RKO (cell line): ENCODE results near the gene PRKAR1A.
"Not testable (repeated sequence)": the region's sequence is repeated elsewhere in the genome, so short reads cannot be mapped to it uniquely, and the experiment has no call there.

Source experiments
- DNase-seq: peaks from one replicate; pipeline ENCODE4 v3.0.0-alpha.2; 2016; ENCODE audit warnings: low spot score

PRKAR1A gene

DNA sequence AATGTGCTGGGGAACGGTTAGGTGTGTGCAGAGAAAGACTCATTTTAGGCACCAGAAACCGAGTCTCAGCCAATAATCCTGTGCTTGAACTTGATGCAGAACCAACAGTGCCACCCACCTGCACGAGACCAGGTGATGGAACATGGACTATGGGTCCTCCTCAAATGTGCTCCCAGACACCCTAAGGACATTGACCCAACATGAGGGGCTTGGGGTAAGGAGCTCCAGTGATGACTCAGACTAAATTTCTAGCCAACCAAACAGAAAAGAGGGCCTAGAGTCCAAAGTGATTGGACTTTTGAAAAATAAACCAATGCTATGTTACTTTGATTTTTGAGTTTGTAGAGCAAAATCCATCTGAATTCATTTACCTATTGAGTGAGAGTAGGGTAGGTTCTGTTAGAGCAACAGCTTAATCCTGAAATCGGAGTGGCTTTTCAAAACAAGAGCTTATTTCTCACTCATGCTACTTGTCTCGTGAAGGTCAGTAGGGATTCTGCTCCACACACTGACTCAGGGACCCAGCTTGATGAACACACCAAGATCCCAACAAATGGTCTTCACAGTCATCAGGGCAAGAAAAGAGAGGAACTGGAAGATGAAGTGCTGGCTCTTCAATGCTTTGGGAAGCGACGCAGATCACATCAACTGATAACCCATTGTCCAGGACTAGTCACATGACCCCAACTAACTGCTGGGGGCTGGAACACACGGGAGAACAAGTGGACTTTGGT is 67.1 kb downstream of the PRKAR1A start:
- no peak for DNase-seq

- no peak for DNase-seq
Measured at GRCh38 chr17:68580236-68580770, 68.1 kb downstream of the PRKAR1A start.

- DNase-seq: no peak
Measured at GRCh38 chr17:68581863-68582645, 69.8 kb downstream of the PRKAR1A start.

DNA sequence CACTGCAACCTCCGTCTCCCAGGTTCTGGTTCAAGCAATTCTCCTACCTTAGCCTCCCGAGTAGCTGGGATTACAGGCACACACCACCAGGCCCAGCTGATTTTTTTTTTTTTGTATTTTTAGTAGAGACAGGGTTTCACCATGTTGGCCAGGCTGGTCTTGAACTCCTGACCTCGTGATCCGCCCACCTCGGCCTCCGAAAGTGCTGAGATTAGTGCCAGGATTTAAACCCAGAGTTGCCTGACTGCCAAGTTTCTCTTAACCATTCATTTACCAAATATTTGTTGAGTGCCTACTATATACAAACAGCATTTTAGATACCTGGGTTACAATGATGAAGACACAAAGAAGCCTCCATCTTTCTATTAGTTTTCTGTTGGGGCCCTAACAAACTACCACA is 70.6 kb downstream of the PRKAR1A start:
- DNase-seq: not testable (repeated sequence)

DNA sequence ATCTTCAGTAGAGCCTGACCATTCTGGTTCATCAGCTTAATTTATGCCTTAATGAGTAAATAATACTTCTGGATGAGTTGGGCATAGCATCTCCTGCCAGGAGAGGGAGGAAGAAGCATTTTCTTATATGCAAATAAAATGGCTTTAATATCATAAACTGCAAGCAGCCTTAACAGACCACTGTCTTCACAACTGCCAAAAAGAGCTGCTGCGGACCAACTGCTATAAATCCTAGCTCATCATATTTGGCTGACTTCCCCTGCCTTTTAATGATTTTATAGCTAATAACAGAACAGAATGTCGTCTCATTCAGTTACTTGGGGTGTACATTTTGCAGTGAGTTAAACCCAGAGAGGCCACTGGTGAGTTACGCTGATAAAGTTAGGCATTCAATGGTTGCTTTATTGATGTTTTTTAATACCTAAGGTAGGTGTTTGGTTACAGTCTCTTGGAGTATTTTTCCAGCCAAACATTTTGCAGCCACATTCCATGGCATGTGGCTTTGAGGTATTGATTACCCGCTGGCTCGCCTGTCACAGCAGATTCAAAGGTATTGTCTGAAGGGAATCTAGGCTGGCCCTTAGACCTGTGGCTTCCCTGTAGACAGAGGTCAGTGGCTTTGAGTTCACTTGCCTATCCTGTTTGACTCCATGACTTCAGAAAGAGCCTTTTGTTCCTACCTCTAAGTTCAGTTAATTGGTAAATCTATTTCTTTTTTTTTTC is 72.5 kb downstream of the PRKAR1A start:
- DNase-seq: no peak

GRCh38 chr17:68585643-68586042 is 73.4 kb downstream of the PRKAR1A start:
- no peak for DNase-seq

DNA sequence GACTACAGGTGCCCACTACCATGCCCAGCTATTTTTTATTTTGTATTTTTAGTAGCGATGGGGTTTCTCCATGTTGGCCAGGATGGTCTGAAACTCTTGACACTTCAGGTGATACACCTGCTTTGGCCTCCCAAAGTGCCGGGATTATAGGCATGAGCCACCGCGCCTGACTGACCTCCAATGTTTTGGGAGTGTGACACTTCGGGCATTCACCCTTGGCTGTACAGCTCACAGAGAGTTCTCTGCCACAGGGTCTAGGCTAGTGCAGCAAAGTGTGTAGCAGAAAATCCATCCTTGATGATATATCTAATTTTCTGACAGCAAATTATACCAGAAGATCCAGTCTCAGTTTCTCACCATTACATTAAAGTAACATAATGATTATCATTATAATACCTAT is 74.8 kb downstream of the PRKAR1A start:
- no peak for DNase-seq

DNA sequence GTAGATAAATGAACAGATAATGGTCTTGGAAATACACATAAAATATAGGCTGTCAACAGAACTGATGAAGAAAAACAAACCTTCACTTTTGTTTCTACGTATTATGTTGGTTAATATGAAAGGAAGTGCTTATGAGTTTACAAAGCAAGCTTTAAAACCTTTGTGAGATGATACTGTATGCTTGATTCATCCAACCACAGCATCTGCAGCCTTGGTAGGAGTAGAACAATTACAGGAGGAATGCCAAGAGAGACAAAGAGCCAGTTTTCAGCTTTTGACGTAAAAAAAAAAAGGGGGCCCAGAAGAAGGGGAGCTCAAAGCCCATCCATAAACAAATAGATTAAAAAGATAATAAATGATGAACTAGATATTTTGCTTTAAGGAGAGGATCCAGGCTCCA is 75.6 kb downstream of the PRKAR1A start:
- DNase-seq: no peak

DNA sequence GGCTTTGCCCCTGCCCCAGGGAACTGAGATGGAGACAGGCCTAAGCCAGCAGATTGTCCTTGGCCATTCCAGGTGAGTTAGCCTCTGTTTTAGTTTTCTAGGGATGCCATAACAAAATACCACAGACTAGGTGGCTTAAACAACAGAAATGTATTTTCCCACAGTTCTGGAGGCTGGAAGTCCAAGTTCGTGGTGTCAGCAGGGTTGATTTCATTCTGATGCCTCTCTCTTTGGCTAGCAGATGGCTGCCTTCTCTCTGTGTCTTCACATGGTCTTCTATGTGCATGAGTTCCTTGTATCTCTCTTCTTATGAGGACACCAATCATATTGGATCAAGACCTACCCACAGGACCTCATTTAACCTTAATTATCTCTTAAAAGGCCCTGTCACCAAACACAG is 76.1 kb downstream of the PRKAR1A start:
- no peak for DNase-seq

DNA sequence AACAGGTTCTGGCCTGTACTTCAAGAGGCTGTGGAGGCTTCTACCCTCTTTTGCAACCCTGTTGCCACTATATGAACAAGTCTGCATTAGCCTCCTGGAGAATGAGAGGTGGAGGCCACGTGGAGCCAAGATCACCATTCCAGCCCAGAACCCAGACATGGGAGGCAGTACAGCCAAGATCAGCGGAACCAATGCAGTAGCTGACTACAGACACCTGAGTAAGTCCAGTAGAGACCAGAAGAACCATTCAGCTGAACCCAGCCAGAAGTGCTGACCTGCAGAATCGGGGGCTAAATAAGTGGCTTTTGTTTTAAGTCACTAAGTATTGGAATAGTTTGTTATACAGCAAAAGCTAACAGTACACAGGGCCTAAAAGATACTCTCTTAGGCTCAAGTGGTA is 76.9 kb downstream of the PRKAR1A start:
- DNase-seq: no peak

GRCh38 chr17:68591583-68591982 is 79.4 kb downstream of the PRKAR1A start:
- no peak for DNase-seq

DNA sequence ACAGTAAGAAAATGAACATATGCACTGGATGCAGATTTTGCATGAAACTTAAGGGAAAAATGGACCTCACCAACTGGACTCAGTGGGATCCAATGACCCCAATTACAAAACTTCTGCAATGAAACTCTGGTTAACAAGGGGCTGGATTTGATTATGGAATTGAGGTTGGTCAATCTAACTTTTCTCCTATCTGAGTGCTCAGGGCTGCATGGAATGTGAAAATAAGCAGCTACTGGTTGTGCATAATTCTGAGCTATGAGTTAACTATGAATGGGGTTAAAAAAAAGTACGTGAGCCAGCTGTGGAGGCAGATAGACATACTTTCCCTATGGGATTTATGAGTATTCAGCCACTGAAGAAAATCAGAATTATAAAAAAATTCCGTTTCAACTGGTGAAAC is 79.8 kb downstream of the PRKAR1A start:
- DNase-seq: no peak

DNA sequence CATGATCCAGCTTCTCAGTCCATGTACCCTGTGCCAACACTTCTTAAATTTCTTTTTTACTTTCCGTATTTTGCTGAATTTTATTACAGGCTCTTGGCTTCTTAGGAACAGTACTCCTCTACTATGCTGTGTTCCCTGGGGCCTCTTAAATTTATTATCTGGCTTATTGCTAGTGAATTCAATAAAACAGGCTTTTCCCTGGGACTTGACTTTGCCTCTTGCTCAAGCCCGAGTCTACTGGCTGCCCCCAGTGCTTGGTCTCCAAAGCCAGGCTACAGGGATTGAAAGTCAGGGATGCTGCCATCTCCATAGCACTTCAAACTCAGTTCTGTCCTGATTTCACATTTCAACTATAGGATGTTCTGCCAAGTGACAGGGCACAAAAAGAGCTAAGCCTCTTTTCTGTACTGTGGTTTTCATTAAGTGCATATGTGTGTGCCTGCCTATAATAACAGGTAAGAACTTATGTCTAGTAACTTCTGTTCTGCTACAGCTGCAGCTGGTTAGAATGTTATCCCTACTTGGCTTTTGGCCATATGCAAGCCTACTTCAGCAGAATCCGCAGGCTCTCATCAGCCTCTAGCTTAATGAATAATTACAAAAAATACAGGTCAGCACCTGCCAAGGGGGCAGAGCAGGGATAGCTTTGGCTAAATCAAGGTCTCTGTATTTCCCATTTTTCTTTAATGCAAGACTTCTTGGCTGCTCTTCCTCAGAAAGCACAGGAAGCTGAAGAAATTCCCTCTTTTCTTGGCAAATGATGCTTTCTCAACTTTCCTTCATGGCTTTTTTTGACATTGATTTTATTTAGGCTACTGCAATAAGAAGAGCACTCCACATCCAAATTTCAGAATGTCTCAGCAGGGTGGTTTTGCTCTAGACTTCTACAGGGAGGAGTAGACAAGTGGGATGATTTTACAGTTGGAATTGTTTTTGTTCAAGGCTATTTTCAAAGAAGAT is 80.7 kb downstream of the PRKAR1A start:
- DNase-seq: no peak

- no peak for DNase-seq
Measured at GRCh38 chr17:68594552-68594951, 82.3 kb downstream of the PRKAR1A start.

GRCh38 chr17:68595496-68595895 is 83.3 kb downstream of the PRKAR1A start:
- no peak for DNase-seq

GRCh38 chr17:68595986-68596385 is 83.8 kb downstream of the PRKAR1A start:
- no peak for DNase-seq

GRCh38 chr17:68596411-68596945 is 84.2 kb downstream of the PRKAR1A start:
- no peak for DNase-seq

- DNase-seq: no peak
Measured at GRCh38 chr17:68598074-68598473, 85.8 kb downstream of the PRKAR1A start.

DNA sequence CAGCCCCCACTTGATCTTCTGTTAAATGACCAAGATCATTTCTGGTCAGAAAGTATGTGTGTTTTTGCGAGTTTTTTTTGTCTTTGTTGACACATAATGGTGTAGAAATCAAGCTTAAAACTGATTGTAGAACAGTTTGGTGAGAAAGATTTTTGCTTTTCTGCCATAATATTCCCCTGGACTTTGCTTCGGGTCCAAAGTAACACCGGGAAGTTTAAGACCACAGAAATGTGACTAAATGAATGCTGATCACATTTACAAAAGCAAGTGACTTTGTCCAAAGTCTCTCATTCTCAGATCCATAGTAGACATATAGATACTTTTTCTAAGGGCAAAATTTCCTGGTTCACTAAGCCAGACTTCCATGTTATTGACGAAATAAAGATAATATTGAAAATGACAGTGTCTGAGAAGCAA is 86.3 kb downstream of the PRKAR1A start:
- no peak for DNase-seq

DNA sequence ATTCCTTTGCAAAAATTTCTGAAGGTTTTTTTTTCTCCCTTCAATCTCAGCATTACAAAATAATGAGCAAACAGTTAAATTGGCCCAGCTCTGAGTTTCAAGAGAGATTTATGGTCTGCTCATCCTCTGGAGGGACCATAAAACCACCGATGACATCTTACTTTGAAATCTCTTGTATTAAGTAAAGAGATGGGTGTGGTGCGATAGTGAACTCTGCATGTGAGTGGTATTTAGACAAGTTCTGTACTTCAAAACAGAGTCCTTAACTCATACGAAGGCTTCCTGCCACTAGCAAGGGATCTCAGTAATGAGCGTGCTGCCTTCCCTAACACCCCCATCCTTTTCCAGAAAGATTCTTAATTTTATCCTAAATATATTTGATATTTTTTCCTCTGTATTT is 86.9 kb downstream of the PRKAR1A start:
- DNase-seq: no peak

DNA sequence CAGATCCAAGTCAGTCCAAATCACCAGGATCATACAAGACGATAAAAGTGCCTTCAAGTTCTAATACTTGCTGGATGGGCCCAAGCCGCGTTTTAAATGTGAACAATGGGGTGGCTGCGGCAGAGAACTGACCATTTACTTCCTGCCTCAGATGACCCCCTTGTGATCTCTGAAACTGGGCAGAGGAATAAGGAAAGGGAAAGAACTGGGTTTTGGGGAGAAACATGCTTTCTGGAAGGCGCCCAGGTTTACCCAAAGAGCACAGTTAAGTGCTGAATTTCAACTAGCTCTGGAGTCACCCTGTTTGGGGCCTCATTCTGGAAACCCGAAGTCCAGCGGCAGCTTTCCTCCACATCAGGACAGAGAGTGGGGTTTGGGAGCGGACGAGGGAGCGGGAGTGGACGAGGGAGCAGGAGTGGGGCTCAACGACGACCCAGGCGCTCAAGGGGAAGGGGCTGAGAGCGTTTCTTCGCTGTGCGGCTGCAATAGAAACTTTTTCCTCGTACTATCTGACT is 87.4 kb downstream of the PRKAR1A start:
- no peak for DNase-seq
